Fibroblast of skin of right quadriceps (primary cell): ENCODE data around the gene KIF26B.

ENCODE experiments used
- DNase-seq: peaks from one replicate; pipeline ENCODE4 v3.0.0-alpha.2; 2013

KIF26B gene

DNA sequence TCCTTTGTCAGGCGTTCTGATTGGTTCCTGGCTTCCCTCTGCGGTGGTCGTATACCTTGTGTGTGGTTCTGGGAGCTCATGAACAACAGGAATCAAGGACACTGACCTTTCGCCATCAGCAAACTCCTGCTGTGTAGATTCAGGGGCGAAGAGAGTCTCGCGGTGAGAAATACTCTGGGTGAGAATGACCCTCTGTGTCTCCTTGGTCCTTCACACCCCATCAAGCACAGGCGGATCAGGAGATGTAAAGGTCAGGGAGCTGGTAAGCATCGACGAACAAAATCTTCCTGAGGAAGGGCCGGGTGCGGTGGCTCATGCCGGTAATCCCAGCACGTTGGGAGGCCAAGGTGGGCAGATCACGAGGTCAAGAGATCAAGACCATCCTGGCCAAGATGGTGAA, 207.2 kb downstream of the KIF26B start:
- DNase-seq, result no peak

DNA sequence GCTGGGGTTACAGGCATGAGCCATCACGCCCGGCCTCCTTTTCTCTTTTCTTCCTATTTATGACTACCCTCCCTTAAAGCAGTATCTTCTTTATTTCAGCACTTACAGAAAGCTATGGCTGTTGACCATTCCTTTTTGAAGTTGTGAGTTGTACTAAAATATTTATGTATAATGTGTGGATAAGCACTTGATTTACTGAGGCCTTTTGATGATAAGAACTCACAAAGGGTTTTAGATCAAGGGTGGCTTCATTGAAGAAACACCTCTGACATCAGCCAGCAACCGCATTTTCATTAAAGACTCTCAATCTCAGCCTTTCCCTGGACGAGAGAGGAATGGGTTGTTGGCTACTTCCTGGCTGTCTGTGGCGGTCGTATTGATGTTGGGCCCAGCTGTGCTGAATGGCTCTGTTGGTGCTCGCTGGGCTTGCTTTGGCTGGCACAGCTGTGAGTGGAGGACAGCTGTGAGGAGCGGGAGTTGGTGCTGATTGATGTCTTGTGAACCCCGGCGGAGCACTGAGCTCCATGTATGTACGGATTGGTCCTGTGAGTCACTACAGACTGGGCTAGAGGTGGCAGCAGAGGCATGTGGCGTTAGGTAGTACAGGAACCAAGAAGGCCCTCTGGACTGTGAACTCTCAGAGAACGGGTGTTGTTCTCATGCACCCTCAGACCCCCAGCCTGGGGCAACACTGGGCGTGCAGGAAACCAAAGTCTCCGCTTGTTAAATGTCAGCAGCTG, 208.8 kb downstream of the KIF26B start:
- no peak for DNase-seq

DNA sequence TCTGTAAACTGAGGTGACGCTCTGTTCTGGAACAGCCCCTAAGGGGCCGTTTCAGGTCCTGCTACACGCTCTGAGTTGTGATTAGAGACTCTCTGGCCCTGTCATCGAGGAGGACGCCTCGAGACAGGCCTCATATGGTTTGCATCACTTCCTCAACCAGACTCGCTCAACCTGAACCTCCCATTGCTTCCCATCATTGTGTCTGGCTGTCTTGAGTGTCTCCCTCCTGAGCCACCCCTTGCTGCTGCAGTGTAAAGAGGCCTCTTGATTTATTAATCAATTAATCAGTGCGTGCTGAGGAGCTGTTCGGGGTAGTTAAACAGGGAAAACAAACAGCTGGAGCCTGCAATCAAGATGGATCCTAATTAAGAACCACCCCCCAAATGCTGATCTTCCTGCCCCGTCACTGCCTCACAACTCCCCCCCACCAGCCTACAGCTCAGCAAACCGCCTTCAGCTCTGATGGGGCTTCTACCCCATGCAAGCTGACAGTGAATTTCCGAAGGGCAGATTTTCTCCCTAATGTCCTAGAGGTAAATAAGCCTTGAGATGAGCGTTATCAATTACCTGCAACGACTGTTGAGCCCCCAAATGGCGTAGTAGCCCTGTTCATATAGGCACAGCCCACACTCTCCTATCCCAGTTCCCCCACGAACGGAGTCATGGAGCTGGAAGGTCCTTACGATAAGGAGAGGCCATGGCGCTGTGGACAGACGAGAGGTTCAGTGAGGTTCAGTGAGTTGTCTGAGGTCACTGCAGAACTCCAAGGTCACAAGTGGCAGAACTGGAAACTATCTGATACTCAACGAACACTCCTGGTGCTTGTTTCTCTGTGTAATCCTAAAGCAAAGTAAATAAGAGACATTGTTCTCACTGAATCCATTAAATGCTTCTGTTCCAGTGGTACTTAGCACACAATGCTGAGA, 210.6 kb downstream of the KIF26B start:
- DNase-seq, result no peak

DNA sequence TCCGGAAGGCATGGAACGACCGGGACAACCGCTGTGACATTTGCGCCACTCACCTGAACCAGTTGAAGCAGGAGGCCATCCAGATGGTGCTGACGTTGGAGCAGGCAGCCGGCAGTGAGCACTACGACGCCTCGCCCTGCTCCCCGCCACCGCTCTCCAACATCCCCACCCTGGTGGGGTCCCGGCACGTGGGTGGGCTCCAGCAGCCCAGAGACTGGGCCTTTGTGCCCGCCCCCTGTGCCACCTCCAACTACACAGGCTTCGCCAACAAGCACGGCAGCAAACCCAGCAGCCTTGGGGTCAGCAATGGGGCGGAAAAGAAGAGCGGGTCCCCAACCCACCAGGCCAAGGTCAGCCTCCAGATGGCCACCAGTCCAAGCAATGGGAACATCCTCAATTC, 212.1 kb downstream of the KIF26B start:
- no peak for DNase-seq

DNA sequence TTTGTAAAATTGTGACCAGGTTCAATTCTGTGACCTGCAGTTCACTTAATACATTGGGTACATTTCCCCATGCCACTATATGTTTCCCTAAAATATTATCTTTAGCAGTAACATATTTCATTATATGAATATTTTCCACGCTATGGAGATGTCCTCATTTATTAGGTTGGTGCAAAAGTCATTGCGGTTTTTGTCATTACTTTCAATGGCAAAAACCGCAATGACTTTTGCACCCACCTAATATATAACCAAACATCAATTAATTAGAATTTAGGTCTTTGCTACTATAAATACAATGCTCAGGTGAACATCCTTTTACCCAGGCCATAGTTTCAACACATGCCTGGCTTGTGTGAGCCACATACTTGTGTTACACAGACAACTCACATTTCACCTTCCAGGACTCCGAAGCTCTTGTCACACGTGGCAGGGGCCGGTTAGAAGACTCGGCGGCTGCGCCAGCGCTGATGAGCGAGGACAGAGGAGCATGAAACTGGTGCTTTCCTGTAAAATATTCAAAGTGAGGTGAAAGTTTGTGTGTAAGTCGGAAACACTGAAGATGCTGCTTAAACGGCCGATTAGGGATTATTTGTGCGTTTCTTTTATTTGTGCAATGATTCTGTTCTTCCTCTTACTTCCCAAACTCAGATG, 215.5 kb downstream of the KIF26B start:
- no peak for DNase-seq

DNA sequence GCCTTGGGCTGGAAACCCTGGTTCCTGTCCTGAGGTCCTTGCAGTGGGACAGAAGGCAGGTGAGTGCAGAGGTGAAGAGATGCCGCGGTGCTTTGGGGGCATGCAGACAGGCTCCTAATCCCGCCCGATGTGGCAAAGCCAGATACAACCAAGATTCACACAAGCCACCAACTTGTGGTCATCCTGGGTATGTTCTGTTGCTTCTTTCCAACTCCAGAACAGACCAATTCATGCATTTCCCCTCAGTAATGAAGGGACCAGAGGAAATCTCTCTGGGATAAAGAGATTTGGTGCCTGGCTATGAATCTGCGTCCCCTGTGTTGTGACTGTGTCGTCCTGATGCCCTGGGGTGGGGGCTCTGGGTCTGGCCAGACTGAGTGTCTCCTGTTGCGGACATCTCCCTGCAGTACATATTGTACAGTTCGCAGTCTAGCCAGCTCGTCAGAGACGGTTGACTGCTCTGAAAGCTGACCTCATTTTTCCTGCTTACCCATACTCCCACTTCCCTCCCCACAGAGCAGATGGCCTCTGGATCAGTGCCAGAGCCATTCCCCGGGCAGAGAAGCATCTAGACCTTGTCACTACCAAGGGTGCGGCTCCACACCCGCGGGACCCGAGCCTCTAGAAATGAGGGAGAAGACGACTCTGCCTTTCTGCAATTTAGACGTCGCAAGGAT, 216.3 kb downstream of the KIF26B start:
- no peak for DNase-seq

DNA sequence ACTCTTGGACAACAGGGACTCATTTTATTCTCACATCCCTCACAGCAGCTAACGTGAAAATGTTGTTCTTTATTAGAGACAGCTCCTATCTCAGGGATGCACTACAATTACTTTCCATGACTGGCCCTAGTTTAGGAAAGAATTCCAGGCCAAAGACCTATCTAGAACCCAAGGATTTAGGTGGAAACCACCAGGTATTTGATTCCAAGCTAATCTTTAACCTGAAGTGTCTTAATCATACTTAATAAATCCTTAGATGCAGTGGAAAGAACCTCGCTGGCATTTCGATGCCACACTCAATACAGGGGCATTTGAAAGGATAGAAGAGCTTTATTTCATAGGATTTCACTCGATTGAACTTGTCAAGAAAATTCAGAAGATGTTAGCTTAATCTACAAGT, 218.3 kb downstream of the KIF26B start:
- no peak for DNase-seq

DNA sequence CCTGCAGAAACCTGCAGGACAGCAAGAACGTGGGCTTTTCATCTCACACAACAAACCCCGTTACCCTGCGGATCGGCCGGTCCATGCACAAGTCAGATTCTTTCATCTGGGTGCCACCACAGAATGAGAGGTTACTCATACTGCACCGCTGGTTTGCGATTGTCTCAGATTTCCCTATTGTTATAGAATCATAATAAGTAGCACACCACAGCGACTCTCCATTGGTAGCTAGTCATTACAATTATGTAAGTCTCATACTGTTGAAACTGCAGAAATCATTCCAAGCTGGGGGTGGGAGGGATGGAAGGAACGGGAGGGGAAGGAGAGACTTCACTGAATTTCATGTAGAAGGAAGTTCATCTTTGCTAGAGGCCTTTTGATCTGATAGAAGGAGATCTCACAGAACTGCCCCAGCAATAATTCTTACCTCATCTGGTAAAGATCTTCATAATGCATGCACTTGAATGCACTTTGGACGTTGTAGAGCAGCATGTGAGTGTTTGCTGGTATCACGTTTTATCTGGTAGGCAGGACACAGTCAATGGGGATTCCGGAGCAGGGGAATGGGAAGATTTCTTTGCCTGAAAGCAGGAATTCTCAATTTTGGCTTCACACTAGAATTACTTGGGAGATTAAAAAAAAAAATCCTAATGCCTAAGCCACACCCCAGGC, 221.1 kb downstream of the KIF26B start:
- DNase-seq, result peak; percentile 32

DNA sequence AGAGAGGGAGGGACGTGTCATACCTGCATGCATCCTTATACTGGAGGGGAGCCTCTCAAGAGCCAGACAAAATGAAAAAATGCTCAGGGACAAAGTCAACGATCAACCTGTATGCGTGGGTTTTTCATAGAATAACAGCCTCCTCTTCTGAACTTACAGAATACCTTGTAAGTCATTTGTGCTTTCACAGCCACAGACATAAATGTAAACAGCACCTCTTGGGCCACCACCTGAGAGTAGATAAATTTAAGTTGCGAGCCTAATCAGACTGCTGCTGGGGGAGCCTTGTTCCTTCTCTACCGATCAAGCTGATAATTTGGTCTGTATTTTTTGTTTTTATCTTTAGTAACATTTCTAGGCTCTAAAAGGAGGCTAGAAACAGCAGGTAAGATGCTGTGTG, 223.1 kb downstream of the KIF26B start:
- DNase-seq, result no peak

DNA sequence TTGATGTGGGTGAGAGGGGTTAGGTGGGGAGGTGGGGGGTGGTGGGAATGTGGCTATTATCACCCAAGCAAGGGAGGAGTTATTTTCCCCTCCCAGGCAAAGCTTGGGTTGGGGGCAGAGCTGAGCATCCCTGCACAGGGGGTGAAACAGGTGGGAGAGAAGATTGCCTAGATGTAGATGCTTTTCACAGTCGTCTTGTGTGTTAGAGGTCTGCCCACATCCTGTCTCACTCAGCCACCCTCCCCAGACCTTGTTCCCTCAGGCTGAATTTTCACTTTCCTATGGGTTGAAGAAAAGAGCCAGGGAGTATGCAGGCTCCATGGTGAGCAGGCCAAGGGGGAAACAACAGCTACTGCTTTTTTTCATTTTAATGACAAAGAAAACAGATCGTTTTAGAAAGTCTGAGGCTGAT, 223.5 kb downstream of the KIF26B start:
- no peak for DNase-seq

DNA sequence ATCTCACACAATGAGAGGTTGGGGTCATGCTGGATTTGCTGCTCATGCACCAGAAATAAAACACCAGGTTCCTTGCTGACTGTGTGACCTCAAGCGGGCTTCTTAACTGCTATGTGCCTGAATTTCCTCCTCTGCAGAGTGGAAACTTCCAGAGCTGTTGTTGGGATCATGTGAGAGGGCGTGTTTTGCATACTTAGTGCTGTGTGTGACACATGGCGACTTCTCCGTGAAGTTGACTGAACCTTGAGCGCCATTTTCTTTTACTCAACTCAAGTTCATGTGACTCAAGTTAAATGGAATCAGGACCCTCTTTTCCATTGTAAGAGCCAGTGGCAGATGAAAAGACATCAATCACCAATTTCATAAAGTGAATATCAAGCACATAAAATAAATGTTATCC, 224.0 kb downstream of the KIF26B start:
- no peak for DNase-seq

DNA sequence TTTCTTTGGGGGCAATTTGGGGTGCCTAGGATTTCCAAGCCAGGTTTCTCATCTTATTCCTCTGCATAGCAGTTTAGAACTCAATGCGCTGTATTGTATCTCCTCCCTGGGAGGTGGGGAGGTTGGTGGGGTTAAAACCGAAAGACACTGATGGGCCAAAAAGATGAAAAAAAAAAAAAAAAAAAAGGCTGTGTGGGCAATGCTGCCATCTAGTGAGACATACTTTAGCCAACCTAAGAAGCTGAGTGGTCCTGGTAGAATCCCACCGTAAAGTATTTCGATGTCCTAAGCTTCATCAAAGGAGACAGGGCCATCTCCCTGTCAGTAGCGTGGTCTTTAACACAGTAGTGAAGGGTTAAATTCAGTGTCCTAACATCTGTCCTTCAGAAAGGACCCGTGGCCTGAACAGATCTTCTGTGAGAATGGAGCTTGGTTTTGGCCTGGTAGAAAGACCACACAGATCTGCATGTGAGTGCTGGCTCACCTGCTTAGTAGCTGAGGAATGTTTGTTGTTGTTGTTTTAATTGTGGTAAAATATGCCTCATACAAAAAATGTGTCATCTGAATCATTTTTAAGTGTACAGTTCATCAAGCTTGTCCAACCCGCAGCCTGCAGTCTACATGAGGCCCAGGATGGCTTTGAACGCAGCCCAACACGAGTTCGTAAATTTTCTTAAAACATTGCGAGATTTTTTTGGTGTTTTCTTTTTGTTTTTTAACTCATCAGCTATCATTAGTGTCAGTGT, 226.2 kb downstream of the KIF26B start:
- no peak for DNase-seq

DNA sequence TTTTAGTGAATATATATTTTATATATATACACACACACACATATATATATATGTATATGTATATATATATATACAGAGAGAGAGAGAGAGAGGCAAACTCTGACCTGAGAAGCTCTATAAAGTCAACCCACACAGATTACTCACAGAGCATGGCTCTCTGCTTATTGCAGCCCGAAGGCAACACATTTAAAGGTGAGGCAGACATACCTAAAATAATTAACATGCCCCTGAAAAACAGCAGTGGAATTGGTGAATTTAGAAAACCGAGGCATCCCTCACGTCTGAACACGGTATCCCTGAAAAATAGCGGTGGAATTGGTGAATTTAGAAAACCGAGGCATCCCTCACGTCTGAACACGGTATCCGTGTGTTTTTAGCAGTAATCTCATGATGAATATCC, 228.2 kb downstream of the KIF26B start:
- no peak for DNase-seq

DNA sequence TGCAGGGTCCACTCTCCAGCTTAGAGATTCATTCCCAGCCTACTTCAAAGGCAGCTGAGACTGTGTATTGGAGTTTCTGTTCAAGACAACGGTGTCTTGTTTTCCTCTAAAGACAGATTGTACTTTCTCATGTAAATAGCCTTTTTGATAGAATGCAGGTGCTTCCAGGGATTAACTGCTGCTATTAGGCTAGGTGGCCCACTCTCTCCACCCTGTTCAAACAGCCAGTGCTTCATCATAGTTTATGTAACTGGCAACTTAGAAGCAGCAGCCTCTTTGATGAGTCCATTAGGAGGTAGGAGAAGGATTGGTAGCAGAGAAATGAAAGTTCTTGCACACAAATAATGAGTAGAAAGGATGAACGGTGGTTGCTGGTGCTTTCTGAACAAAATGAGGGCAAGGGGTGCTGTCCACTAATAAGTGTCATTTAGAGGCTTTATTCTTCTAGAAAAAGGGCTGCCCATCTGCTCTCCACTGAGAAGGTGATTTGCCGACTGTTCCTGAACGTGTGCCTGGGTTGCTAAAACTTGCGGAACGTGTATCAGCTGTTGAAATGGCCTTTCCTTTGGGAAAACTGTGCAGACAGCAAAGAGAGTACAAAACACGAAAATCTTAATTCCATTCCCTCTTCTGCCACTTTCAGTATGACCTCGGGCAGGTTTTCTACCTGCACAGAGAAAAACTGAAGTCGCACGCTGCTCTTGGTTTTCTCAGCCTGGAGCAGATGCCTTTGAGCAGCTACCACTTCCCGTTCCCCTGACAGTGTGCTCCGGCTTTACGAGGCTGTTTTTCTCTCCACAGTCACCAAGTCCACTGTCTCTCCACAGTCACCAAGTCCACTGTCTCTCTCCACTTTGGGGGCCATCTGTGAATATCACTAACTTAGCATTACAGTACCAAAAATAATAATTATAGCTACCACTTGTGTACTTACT, 228.9 kb downstream of the KIF26B start:
- DNase-seq, result no peak

DNA sequence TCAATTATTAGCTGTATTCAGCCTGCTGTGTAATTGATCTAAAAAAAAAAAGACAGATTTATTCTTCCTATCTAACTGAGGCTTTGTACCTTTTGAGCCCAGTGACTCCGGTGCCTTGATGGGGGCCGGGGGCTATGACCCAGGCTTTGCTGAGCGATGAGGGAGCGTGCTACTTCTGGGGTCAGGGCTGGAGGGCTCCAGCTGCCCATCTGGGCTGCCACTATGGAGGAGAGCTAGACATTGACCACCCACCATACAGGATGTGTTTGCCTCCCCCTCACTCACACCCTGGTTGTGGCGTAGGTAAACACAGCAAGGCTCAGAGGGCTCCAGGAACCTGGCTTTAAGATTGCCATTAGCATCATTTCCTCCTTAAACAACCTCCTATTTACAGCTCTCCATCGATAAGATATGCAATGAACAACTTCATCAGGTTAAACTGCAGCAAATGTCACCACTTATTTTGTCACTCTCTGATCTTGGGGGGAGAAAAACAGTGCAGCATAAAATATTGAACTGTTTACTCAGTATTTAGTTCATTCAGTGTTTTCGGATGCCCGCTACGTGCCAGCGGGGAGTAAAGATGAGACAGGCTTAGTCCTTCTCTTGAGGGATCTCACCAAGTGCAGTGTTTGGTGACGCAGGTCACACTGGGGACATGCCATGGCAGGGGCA, 231.6 kb downstream of the KIF26B start:
- no peak for DNase-seq

DNA sequence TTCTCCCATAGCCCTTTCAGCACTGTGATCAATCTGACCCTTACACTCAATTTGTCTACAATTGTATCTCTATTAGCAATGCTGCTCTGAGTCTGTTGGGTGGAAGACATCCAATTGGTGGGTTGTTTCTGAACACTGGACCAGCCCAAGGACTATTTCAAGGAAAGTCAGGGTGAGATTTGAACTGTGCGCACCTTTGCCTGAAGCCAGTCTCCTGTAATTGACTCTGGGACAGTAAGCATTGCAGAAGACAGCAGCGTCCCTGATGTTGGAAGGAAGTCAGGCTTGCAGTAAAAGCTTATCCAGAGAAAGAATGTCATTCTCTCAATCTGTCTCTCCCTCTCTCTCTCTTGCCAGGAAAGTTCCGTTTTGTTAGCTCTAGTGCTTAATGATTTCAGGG, 233.9 kb downstream of the KIF26B start:
- DNase-seq, result no peak

DNA sequence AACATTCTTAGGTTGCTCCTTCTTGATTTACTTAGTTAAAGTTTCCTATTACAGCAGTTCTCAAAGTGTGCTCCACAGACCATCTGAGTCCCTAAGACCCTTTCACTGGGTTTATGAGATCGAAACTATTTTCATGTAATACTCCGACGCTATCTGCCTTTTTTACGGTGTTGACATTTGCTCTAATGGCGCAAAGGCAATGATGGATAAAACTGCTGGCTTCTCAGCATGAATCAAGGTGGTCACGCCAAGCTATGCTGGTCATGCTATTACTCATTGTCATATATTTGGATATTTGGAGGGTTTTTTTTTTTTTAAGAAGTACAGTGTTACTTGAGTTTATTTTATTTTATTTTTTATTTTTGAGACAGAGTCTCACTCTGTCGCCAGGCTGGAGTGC, 235.1 kb downstream of the KIF26B start:
- no peak for DNase-seq

DNA sequence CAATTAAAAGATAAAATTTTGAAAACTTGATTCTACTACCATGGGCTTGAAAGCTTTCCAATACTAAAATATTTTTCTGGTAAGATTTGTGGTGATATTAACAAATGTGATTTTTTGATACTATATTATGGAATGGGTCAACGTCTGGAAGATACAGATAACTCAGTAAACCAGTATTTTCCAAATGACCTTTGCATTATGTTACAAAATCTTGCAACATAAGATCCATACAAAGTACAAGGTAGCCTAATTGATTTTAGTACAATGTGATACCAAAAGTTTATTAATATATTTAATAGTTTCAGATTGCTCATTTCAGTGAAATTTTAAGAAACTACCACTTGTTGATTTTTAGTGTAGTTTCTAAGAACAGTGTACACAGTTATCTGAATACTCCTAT, 236.2 kb downstream of the KIF26B start:
- no peak for DNase-seq

DNA sequence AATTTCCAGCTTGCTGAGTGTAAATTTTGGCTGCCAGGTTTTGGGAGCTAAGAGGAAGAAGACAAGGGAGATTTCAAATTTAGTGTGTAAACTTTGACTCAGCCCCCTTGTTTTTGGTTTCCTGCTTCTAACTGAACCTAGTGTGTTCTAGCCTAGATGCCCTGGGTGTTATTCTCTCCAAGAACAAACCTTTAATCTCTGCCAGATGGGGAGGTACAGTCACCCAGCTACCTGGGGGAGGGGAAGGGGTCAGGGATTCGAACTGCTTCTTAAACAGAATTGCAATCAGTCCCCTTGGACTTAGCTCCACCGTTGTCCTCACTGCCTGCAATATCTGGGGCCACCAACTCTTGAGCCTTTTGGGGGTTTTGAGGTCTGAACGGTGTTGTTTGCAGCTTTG, 238.9 kb downstream of the KIF26B start:
- DNase-seq, result no peak

DNA sequence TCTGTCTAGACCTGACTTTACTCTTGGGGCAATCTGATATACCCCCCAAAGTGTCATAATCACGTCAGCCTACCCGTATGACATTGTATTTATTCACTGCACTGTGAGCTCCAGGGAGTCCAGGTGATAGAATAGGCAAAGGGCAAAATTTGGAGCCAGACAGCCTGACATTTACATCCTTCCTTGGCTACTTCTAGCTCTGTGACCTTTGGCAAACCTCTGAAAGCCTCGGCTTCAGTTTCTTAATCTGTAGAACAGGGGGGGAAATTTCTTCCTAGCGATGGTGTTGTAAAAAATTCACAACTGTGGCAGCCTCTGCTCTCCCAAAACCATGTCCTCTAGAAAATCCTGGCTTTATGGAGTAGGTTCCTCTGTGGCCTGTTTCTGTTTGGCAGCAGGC, 240.9 kb downstream of the KIF26B start:
- no peak for DNase-seq
